MM.1S (cell line): ENCODE results near the gene ABCC1.

ENCODE experiments used
- DNase-seq: peaks from one replicate; pipeline ENCODE4 v3.0.0-alpha.2; 2015
- H2AFZ ChIP-seq: fragments of 300-600 bp; sonication (generic); 2 replicates; pipeline ENCODE4 v1.6.0; 2016; ENCODE audit warnings: antibody characterized with exemption, low read length
- H3F3A ChIP-seq: fragments of 300-600 bp; sonication (generic); 2 replicates; pipeline ENCODE4 v1.6.1; 2016; ENCODE audit warnings: mild to moderate bottlenecking, antibody characterized with exemption, low read length, moderate library complexity, mixed read lengths; ENCODE audit not compliant: insufficient read depth
- H3K27ac ChIP-seq: fragments of 300-600 bp; sonication (generic); 2 replicates; pipeline ENCODE4 v1.5.1; 2016; ENCODE audit warnings: mild to moderate bottlenecking, low read length
- H3K27me3 ChIP-seq: fragments of 300-600 bp; sonication (generic); replicated peaks from 2 replicates; pipeline ENCODE4 v1.6.0; 2016; ENCODE audit warnings: low read length; ENCODE audit not compliant: insufficient read depth
- H3K36me3 ChIP-seq: fragments of 300-600 bp; sonication (generic); replicated peaks from 2 replicates; pipeline ENCODE4 v1.6.1; 2016; ENCODE audit warnings: mild to moderate bottlenecking, low read length, mixed read lengths; ENCODE audit not compliant: insufficient read depth
- H3K4me1 ChIP-seq: fragments of 300-600 bp; sonication (generic); 2 replicates; pipeline ENCODE4 v1.6.1; 2016; ENCODE audit warnings: low read length, mixed read lengths
- H3K4me2 ChIP-seq: fragments of 300-600 bp; sonication (generic); 2 replicates; pipeline ENCODE4 v1.6.0; 2016; ENCODE audit warnings: low read depth, low read length
- H3K4me3 ChIP-seq: fragments of 300-600 bp; sonication (generic); 2 replicates; pipeline ENCODE4 v1.5.1; 2016; ENCODE audit warnings: low read length, mixed read lengths
- H3K79me2 ChIP-seq: fragments of 300-600 bp; sonication (generic); 2 replicates; pipeline ENCODE4 v1.6.1; 2016; ENCODE audit warnings: mixed run types, low read length, mixed read lengths
- H3K9ac ChIP-seq: fragments of 300-600 bp; sonication (generic); 2 replicates; pipeline ENCODE4 v1.6.1; 2016; ENCODE audit warnings: low read length, mixed read lengths
- H3K9me2 ChIP-seq: fragments of 300-600 bp; sonication (generic); replicated peaks from 2 replicates; pipeline ENCODE4 v1.6.1; 2016; ENCODE audit warnings: mild to moderate bottlenecking, low read length, mixed read lengths; ENCODE audit not compliant: insufficient read depth
- H3K9me3 ChIP-seq: fragments of 300-600 bp; sonication (generic); replicated peaks from 2 replicates; pipeline ENCODE4 v1.6.1; 2016; ENCODE audit warnings: mild to moderate bottlenecking, low read length, mixed read lengths; ENCODE audit not compliant: insufficient read depth
- H4K20me1 ChIP-seq: fragments of 300-600 bp; sonication (generic); 2 replicates; pipeline ENCODE4 v1.6.1; 2016; ENCODE audit warnings: mild to moderate bottlenecking, low read length, moderate library complexity, mixed read lengths; ENCODE audit not compliant: insufficient read depth
- CTCF ChIP-seq: fragments of 300-600 bp; sonication (generic); IDR thresholded peaks from 2 replicates; pipeline ENCODE4 v1.5.1; 2016; ENCODE audit warnings: antibody characterized with exemption, low read length, mixed read lengths
- EZH2 ChIP-seq: fragments of 300-600 bp; sonication (generic); optimal IDR thresholded peaks from 2 replicates; pipeline ENCODE3; 2017; ENCODE audit warnings: low read depth, mild to moderate bottlenecking, antibody characterized with exemption, low read length, mixed read lengths
- EZH2phosphoT487 ChIP-seq: fragments of 300-600 bp; sonication (generic); IDR thresholded peaks from 2 replicates; pipeline ENCODE4 v1.6.1; 2018; ENCODE audit warnings: antibody characterized with exemption, low read length

Gene ABCC1

GRCh38 chr16:15972046-15972868 lies 22.8 kb downstream of the ABCC1 start:
- DNase-seq = no peak
- no peak overlapping the region for H2AFZ ChIP-seq
- H3K9me3 ChIP-seq = no peaks in the 10 kb centered on the region
- no peak overlapping the region for H3K4me2 ChIP-seq
- no peaks in the 10 kb centered on the region for H3K4me1 ChIP-seq
- H3K9ac ChIP-seq = no peak overlapping the region
- H3K79me2 ChIP-seq = peaks cover 92% of the 10 kb centered on the region
- H3K4me3 ChIP-seq = no peak overlapping the region
- H3K27me3 ChIP-seq = no peaks in the 10 kb centered on the region
- no peaks in the 10 kb centered on the region for H3K36me3 ChIP-seq
- H3F3A ChIP-seq = no peaks in the 10 kb centered on the region
- TF ChIP-seq EZH2 (no peak), CTCF (no peak), EZH2phosphoT487 (no peak)
- no peaks in the 10 kb centered on the region for H3K9me2 ChIP-seq
- H4K20me1 ChIP-seq = no peaks in the 10 kb centered on the region
- H3K27ac ChIP-seq = no peak overlapping the region

GRCh38 chr16:15973421-15973820 lies 24.0 kb downstream of the ABCC1 start:
- Histone ChIP-seq H3K9ac (no peak overlapping the region), H3K79me2 (peaks cover 94% of the 10 kb centered on the region), H3K9me2 (no peaks in the 10 kb centered on the region), H3F3A (no peaks in the 10 kb centered on the region), H3K36me3 (no peaks in the 10 kb centered on the region), H3K4me1 (no peaks in the 10 kb centered on the region), H3K4me3 (no peak overlapping the region), H4K20me1 (no peaks in the 10 kb centered on the region), H3K9me3 (no peaks in the 10 kb centered on the region), H3K27ac (no peak overlapping the region), H3K27me3 (no peaks in the 10 kb centered on the region), H2AFZ (no peak overlapping the region), H3K4me2 (no peak overlapping the region)
- no peak for TF ChIP-seq EZH2
- no peak for TF ChIP-seq CTCF
- TF ChIP-seq EZH2phosphoT487 = no peak
- no peak for DNase-seq

DNA sequence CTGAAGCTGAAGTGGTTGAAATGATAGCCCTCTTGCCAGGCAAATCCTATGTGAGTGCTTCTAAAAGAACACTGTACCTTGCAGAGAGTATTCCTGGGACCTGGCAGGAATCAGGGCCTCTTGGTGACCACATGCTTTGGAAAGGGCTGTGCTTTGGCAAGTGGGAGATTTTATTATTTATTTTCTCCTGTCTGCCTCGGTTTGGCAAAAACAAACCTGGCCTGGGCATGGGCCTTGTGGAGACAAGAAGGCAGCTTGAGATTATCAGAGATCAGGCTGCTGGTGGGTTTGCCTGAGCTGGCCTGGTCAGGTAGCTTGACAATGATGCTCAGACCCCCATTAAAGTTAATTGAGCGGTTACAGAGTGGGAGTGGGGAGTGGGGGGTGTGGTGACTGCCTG lies 24.6 kb downstream of the ABCC1 start:
- no peak overlapping the region for H2AFZ ChIP-seq
- H3K9me2 ChIP-seq = no peaks in the 10 kb centered on the region
- H3K79me2 ChIP-seq = peaks cover 90% of the 10 kb centered on the region
- no peak overlapping the region for H3K4me3 ChIP-seq
- H3K36me3 ChIP-seq = no peaks in the 10 kb centered on the region
- no peaks in the 10 kb centered on the region for H3K27me3 ChIP-seq
- H3K9ac ChIP-seq = no peak overlapping the region
- no peak overlapping the region for H3K4me2 ChIP-seq
- H3K27ac ChIP-seq = no peak overlapping the region
- H3F3A ChIP-seq = no peaks in the 10 kb centered on the region
- H3K9me3 ChIP-seq = no peaks in the 10 kb centered on the region
- no peaks in the 10 kb centered on the region for H3K4me1 ChIP-seq
- TF ChIP-seq CTCF = no peak
- TF ChIP-seq EZH2 = no peak
- TF ChIP-seq EZH2phosphoT487 = no peak
- no peaks in the 10 kb centered on the region for H4K20me1 ChIP-seq
- DNase-seq = no peak
